ENCODE data around the gene ITFG2. TPM values are rescaled to one million over a fixed set of nuclear protein-coding genes. Genes with fewer than 3 reads are reported as not detected.
A peak's percentile ranks its signal among the peaks of the same experiment; 100 is the strongest.

The ITFG2 gene
- total and polyA plus RNA-seq, 2 experiments from 2014 or later, result 17.3 to 32.6 TPM

DNA sequence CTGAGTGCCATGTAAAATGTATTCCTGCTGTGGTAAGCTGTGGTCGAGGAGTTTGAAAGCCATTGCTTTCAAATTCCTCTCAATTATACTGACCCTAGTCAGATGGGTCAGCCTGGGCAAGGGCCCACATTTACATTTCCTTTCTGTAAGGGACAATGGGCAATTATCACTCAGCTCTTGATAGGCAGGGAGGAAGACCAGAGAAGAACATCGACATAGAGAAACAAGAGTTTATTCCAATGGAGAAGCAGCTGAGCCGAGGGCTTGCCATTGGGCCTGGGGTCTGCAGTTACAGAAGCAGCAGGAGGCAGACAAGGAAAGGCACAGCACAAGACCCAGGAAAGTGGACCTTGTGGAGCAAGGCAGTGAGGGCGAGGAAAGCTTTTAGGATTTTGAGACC lies 12.7 kb downstream of the ITFG2 start:
- Histone ChIP-seq H3K27ac (ENCODE audit: low read depth) (no peak overlapping the region), H3K36me3 (ENCODE audit: insufficient read depth) (peaks cover 29% of the 10 kb centered on the region), H3K4me3 (no peak overlapping the region), H3K4me1 (ENCODE audit: insufficient read depth) (peaks cover 9% of the 10 kb centered on the region), H3K27me3 (ENCODE audit: insufficient read depth) (no peaks in the 10 kb centered on the region), H2AFZ (no peak overlapping the region), H4K20me1 (replicated peaks; ENCODE audit: insufficient read depth) (peaks cover 4% of the 10 kb centered on the region; the same call in 1 of the 2 replicates), H3F3A (replicated peaks; ENCODE audit: low read depth) (peaks cover 5% of the 10 kb centered on the region; the same call in 1 of the 2 replicates), H3K9me2 (ENCODE audit: insufficient read depth) (no peaks in the 10 kb centered on the region), H3K4me2 (peak overlapping the region; percentile 31; the same call in 1 of the 2 replicates), H3K79me2 (replicated peaks; ENCODE audit: insufficient read depth) (no peaks in the 10 kb centered on the region)
- ATAC-seq (peak; percentile 61), DNase-seq (ENCODE audit: low spot score) (no peak)
- Mint-ChIP-seq H3K4me1 (peaks cover 38% of the 10 kb centered on the region), H3K9me3 (no peaks in the 10 kb centered on the region), H3K4me3 (peak overlapping the region; percentile 54), H3K36me3 (ENCODE audit: low read depth) (peaks cover 70% of the 10 kb centered on the region), H3K27ac (peak overlapping the region; percentile 83), H3K27me3 (ENCODE audit: insufficient read depth, low read depth, poor library complexity) (peaks cover 2% of the 10 kb centered on the region)
- no peak for TF ChIP-seq JUNB (IDR thresholded peaks at IDR 0.05; ENCODE audit: unreplicated experiment)
- no peak for TF ChIP-seq NANOG (IDR thresholded peaks at IDR 0.05; ENCODE audit: borderline replicate concordance)
- no peak for TF ChIP-seq POLR2AphosphoS5 (IDR thresholded peaks at IDR 0.05; ENCODE audit: low read depth)
- TF ChIP-seq, protein P1, sequence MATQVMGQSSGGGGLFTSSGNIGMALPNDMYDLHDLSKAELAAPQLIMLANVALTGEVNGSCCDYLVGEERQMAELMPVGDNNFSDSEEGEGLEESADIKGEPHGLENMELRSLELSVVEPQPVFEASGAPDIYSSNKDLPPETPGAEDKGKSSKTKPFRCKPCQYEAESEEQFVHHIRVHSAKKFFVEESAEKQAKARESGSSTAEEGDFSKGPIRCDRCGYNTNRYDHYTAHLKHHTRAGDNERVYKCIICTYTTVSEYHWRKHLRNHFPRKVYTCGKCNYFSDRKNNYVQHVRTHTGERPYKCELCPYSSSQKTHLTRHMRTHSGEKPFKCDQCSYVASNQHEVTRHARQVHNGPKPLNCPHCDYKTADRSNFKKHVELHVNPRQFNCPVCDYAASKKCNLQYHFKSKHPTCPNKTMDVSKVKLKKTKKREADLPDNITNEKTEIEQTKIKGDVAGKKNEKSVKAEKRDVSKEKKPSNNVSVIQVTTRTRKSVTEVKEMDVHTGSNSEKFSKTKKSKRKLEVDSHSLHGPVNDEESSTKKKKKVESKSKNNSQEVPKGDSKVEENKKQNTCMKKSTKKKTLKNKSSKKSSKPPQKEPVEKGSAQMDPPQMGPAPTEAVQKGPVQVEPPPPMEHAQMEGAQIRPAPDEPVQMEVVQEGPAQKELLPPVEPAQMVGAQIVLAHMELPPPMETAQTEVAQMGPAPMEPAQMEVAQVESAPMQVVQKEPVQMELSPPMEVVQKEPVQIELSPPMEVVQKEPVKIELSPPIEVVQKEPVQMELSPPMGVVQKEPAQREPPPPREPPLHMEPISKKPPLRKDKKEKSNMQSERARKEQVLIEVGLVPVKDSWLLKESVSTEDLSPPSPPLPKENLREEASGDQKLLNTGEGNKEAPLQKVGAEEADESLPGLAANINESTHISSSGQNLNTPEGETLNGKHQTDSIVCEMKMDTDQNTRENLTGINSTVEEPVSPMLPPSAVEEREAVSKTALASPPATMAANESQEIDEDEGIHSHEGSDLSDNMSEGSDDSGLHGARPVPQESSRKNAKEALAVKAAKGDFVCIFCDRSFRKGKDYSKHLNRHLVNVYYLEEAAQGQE (IDR thresholded peaks at IDR 0.05; ENCODE audit: unreplicated experiment), result no peak
- TF ChIP-seq, protein P2, sequence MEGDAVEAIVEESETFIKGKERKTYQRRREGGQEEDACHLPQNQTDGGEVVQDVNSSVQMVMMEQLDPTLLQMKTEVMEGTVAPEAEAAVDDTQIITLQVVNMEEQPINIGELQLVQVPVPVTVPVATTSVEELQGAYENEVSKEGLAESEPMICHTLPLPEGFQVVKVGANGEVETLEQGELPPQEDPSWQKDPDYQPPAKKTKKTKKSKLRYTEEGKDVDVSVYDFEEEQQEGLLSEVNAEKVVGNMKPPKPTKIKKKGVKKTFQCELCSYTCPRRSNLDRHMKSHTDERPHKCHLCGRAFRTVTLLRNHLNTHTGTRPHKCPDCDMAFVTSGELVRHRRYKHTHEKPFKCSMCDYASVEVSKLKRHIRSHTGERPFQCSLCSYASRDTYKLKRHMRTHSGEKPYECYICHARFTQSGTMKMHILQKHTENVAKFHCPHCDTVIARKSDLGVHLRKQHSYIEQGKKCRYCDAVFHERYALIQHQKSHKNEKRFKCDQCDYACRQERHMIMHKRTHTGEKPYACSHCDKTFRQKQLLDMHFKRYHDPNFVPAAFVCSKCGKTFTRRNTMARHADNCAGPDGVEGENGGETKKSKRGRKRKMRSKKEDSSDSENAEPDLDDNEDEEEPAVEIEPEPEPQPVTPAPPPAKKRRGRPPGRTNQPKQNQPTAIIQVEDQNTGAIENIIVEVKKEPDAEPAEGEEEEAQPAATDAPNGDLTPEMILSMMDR (conservative IDR thresholded peaks at IDR 0.05; ENCODE audit: low read depth in 2 of 2), result no peak
- TF ChIP-seq, protein P3, sequence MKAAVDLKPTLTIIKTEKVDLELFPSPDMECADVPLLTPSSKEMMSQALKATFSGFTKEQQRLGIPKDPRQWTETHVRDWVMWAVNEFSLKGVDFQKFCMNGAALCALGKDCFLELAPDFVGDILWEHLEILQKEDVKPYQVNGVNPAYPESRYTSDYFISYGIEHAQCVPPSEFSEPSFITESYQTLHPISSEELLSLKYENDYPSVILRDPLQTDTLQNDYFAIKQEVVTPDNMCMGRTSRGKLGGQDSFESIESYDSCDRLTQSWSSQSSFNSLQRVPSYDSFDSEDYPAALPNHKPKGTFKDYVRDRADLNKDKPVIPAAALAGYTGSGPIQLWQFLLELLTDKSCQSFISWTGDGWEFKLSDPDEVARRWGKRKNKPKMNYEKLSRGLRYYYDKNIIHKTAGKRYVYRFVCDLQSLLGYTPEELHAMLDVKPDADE (IDR thresholded peaks at IDR 0.05), result no peak
- no peak for TF ChIP-seq STAT1 (IDR thresholded peaks at IDR 0.05; ENCODE audit: unreplicated experiment)
- TF ChIP-seq, protein P4, sequence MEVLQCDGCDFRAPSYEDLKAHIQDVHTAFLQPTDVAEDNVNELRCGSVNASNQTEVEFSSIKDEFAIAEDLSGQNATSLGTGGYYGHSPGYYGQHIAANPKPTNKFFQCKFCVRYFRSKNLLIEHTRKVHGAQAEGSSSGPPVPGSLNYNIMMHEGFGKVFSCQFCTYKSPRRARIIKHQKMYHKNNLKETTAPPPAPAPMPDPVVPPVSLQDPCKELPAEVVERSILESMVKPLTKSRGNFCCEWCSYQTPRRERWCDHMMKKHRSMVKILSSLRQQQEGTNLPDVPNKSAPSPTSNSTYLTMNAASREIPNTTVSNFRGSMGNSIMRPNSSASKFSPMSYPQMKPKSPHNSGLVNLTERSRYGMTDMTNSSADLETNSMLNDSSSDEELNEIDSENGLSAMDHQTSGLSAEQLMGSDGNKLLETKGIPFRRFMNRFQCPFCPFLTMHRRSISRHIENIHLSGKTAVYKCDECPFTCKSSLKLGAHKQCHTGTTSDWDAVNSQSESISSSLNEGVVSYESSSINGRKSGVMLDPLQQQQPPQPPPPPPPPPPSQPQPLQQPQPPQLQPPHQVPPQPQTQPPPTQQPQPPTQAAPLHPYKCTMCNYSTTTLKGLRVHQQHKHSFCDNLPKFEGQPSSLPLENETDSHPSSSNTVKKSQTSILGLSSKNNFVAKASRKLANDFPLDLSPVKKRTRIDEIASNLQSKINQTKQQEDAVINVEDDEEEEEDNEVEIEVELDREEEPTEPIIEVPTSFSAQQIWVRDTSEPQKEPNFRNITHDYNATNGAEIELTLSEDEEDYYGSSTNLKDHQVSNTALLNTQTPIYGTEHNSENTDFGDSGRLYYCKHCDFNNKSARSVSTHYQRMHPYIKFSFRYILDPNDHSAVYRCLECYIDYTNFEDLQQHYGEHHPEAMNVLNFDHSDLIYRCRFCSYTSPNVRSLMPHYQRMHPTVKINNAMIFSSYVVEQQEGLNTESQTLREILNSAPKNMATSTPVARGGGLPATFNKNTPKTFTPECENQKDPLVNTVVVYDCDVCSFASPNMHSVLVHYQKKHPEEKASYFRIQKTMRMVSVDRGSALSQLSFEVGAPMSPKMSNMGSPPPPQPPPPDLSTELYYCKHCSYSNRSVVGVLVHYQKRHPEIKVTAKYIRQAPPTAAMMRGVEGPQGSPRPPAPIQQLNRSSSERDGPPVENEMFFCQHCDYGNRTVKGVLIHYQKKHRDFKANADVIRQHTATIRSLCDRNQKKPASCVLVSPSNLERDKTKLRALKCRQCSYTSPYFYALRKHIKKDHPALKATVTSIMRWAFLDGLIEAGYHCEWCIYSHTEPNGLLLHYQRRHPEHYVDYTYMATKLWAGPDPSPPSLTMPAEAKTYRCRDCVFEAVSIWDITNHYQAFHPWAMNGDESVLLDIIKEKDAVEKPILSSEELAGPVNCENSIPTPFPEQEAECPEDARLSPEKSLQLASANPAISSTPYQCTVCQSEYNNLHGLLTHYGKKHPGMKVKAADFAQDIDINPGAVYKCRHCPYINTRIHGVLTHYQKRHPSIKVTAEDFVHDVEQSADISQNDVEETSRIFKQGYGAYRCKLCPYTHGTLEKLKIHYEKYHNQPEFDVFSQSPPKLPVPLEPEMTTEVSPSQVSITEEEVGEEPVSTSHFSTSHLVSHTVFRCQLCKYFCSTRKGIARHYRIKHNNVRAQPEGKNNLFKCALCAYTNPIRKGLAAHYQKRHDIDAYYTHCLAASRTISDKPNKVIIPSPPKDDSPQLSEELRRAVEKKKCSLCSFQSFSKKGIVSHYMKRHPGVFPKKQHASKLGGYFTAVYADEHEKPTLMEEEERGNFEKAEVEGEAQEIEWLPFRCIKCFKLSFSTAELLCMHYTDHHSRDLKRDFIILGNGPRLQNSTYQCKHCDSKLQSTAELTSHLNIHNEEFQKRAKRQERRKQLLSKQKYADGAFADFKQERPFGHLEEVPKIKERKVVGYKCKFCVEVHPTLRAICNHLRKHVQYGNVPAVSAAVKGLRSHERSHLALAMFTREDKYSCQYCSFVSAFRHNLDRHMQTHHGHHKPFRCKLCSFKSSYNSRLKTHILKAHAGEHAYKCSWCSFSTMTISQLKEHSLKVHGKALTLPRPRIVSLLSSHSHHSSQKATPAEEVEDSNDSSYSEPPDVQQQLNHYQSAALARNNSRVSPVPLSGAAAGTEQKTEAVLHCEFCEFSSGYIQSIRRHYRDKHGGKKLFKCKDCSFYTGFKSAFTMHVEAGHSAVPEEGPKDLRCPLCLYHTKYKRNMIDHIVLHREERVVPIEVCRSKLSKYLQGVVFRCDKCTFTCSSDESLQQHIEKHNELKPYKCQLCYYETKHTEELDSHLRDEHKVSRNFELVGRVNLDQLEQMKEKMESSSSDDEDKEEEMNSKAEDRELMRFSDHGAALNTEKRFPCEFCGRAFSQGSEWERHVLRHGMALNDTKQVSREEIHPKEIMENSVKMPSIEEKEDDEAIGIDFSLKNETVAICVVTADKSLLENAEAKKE (CRISPR knock-in tag; IDR thresholded peaks at IDR 0.05), result no peak
- TF ChIP-seq ZNF331 (CRISPR knock-in tag; IDR thresholded peaks at IDR 0.05; ENCODE audit: low read depth), result no peak
- TF ChIP-seq EZH2phosphoT487 (IDR thresholded peaks at IDR 0.05; ENCODE audit: unreplicated experiment), result no peak
- TF ChIP-seq EZH2 (IDR thresholded peaks at IDR 0.05; ENCODE audit: low read depth, unreplicated experiment), result no peak
- no peak for TF ChIP-seq ZNF114 (CRISPR knock-in tag; IDR thresholded peaks at IDR 0.05)
- no peak for TF ChIP-seq CREB1 (CRISPR knock-in tag; IDR thresholded peaks at IDR 0.05; ENCODE audit: low read depth)

Data from GM23338 (cell line).